Activated T-cell treated with anti-CD3 and anti-CD28 coated beads for 24 hours (primary cell): ENCODE measurements around the gene PRKCE.
A peak's percentile ranks its signal among the peaks of the same experiment; 100 is the strongest.

Source experiments
- DNase-seq: peaks from one replicate; pipeline ENCODE4 v3.0.0-alpha.2; 2020; ENCODE audit warnings: low read depth

PRKCE gene

DNA sequence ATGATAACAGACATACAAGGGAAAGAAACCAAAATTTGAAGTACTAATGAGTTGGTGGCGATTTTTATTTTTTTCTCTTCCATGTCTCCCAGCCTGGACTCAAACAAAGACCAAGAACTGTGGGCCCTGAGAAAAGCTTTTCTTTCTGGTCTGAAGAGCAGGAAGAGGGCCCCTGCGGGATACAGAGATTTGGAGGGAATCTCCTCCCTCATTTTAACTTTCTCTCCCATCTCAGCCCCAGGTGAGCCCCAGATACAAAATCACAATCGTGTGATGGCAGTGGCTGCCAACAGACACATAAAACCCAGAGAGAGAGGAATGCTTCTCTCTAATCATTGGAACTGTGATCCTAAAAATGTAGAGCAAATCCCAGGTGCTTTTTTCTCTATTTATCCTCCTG lies 19.5 kb upstream of the PRKCE start:
- DNase-seq = no peak

DNA sequence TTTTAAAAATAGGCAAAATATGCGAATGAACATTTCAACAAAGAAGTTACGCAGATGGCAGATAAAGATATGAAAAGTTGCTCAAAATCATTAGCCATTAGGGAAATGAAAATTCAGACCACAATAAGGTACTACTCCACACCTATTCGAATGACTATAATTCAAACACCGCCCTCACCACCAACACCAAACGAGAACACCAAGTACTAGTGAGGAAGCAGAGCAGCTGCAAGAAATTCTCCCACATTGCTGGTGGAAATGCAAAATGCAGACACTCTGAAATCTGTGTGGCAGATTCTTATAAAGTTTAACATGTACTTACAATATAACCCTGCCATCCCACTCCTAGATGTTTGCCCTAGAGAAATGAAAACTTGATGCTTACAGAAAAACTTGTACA lies 17.3 kb upstream of the PRKCE start:
- no peak for DNase-seq

DNA sequence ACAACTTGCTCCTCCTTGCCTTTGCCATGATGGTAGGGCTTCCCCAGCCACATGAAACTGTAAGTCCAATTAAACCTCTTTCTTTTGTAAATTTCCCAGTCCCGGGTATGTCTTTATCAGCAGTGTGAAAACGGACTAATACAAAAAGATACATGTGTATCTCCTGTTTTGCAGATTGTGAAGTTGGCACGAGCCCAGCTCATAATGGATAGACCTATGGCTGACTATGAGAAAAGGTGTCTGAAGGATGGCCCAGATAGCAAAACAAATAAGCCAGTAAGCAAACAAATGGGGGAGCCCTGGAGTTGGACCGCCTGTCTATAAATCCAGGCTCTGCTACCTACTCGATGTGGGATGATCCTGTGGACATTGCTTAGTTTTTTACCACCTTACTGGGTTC lies 15.5 kb upstream of the PRKCE start:
- DNase-seq = no peak

DNA sequence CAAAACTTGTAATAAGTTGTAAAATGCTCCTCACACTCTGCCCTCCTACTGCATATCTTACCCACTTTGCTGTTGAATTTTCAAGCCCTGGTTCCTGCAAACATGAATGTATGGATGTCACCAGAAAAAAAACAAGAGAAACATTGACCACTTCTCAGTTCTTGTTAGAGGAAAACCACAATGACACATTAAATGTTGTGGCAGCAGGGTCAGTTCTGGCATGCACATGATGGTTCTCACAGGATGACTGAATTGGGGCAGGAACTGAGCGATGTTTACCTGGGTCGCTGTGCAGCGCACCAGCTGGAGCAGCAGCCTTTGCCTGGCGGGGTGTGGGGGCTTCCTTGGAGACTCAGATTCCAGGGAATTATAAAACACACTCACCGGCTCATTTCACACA lies 14.0 kb upstream of the PRKCE start:
- no peak for DNase-seq

DNA sequence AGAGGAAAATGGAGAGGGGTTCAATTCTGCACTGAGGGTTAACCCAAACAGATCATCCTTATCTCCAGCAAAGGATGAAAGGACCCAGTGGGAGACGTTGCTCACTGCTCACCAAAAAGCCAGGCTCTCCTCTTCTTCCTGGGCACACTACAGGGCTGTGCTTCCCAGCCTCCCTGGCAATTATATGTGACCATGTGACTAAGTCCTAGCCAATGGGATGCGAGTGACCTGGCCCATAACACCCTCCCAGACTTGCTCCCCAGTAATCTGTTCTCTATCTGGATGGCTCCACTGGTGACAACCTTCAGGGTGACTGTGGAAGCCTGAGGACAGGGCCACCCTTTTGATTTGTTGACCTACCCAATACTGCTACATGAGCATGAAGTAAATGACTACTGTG lies 10.9 kb upstream of the PRKCE start:
- DNase-seq = no peak

DNA sequence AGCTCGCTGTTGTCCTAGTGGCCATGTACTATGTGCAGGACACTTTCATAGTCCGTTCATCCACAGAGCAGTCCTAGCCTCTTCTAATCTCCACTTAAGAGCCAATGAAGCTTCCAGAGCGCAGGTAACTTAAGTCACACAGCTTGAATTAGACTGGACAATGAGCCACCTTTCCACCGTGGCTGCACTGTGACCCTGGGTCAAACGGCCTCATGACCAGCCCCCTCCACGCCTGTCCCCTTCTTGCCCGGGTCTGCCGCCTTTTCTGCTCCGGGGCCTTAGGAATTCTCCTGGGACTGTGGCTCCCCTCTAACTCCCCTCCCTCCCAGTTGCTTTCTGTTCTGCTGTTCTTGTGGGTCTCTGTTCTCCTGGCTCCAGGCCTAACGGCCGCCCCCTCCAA lies 8.4 kb upstream of the PRKCE start:
- DNase-seq = no peak

DNA sequence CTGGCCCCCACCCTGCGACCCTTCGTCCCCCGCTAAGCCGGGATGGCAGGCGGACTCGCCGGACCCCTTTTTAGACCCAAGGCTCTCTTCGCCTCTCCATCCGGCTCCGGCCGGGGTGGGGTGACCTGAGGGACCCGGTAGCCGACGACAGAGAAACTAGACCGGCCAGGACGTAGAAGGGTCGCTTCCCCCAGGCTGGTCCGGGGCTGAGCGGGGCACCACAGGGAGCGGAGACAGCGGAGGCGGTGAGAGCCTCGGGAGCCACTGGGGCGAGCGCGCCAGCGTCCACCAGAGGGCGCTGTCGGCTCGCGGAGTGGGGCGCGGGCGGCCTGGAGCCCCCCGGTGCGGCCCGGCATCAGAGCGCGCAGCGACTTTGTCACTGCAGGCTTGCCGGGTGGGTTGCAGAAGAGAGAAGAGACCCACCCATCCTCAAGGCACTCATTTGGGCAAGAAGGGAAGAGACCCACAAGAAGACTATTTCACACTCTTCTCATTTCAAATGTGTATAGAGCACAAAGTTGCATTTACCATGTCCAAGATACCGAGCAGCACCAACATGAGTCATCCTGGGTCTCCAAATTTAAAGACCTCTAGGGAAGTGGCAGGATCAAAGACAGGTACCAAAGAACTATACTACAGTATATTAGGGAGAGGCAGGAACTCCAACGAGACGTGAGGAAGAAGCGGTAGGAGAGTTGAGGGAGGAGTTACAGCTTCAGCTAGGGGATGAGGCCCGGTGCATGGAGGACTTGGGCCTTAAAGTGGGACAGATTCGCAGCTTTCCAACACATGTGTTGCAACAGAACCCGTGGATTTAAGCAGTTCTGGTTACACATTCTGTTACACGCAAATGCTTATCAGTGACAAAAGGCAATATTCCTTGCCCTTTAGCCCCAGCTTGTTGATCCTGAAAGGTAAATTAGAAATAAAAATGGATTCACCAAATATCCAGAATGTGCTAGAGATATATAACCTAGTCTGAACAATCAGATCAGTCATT lies 7.6 kb upstream of the PRKCE start:
- peak; percentile 62 for DNase-seq

DNA sequence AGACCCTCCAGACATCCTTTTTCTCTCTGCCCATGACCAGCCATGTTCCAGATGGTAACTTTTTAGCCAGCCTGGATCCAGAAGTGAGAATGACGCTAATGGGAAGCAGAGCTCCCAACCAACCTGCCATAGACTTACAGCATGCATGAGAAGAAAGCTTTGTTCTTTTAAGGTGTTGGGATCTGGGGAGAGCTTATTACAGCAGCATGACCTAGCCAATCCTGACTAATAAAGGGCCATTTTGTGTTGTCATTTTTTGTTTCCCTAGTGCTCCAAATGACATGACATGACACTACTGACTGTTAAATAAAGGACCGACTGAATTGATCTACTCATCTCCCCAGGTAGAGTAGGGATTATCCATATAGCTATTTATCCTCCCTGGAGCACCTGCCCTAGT lies 5.2 kb upstream of the PRKCE start:
- no peak for DNase-seq

DNA sequence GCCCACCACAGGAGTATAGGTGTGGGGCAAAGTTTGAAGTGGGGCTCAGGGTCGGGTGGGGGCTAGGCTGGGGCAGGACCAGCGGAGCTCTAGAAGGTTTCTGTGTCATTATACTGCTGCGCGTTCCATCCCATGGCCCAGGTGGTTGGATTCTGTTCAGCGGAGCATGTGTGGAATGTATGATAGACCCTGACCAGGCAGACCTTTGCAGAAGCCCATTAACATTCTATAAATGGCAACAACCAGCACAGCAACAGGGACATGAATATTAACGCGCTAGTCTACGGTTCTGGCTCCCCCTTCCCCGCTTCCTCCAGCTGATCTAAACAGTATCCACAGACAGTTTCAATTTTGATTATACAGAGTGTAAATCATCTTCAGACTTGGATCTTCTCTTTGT lies 4.1 kb upstream of the PRKCE start:
- DNase-seq = no peak

DNA sequence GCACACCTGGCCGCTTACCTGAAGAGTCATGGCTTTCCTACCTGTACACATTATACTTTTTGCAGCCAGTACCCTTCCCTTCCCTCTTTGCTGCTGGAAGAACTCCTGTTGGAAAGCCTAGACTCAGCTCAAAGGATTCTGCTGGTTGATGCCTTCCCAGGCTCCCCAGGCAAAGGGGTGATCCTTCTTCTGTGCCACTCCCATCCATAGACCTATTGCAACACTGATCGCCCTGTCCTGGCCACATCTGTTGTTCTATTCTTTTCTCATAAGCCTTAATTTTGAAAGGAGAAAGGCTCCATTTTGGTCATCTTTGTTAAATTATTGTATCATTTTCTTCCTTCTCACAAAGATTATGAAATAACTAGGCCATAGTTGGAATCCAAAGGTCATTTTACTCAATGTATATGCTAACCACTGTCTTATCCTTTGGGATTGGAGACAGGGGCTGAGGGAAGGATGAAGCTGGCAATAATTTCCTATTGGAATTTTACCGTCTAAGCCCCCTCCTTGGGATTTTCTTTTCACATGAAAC lies 3.4 kb upstream of the PRKCE start:
- no peak for DNase-seq

DNA sequence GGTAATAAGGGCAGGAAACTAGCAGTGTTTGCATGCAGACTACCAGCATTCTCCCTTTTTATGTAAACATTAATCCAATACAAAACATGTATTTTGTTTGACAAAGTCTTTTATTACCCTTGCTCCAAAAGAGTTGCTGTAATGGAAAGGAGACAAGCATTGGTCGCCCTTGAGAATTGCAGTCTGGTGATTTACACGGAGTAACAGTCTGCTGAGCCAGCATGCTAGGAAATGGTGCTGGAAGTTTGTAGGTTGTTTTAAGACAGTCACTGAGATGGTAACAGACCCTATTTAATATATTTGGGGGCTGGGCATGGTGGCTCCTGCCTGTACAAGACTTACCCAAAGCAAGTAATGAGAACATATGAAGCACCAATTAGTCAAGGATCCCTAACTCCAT lies 2.8 kb upstream of the PRKCE start:
- DNase-seq = no peak

DNA sequence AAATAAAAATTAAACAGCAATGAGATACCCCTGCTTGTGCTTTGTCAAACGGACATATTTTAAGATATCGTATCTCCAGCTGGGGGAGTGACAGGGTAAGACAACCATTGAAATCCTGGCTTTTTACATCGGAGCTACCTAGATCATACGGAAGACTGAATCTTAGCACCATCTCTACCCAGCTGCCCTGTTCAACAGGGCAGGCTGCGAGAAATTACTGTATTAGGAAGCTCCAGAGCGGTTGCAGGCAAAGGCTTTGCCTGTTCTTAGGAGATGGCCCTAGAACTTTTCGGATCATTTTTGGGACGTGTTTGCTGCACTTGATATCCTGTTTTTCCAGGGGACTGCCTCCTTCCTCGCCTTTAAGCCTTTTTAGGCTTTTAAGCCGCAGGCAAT lies 2.0 kb upstream of the PRKCE start:
- DNase-seq = no peak

DNA sequence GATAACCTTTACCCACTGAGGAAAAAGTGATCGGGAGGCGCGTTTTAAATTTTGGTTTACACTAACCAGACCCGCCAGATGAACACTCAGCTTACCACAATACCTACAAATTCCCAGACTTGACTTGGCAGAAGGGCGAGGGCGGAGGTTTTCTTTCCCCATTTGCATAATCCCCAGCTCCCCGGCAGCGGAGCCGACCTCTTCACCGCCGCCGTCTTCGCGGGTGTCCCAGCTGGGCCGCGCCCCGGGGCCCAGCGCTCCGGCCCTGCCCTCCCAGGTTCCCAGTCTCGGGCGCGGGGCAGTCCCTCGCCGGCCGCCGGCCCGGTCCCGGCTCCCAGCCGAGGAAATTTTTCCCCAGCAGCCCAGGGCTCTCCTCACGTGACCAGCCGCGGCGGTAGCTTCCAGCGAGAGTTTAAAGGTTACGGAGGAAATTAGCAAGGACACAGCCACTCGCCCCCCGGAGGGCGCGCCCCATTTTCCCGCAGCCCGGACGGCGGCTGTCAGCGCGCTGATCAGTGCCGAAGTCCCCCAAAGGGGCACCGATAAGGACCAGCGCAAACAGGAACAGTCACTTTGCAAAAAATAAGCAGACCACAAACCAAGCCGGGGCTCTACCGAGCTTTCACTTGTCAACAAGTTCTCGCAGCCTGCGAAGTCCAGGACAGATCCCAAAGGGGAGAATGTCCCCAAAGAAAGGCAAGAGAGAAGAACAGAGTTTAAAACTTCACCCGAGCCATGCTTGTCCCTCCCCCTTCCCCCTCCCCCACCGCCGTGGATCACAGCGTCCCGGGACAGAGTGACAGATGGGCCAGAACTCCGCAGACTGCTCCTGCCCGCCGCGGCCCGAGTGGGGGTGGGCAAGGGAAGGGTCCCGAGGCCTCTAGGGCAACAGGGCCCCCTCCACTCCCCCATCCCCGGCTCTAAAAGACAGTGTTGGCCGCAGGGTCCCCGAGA lies 1.3 kb upstream of the PRKCE start:
- peak; percentile 44 for DNase-seq

DNA sequence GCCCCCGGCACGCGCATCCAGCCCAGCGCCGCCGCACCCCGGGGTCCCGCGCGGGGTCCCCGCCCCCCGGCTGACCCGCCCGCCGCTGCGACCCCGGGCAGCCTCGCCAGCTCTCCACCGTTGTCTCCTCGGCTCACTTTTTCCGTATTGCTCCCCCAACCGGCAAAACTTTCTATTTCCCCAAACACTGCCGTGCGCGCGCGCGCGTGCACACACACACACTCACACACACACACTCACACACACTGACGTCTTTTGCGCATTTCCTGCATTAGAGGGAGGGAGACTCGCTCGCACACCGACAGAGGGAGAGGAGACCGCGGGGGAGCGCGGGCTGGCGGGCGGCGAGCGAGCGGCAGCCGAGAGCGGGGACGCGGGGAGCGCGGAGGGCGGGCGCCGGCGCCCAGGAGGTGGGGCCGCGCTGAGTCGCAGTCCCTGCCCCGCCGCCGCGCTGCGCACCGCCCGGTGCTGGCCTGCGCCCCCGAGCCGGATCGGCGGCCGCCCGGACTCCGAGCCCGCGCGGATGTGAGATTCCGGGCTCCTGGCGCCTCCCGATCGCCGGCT lies 542 bp upstream of the PRKCE start:
- peak; percentile 87 for DNase-seq

DNA sequence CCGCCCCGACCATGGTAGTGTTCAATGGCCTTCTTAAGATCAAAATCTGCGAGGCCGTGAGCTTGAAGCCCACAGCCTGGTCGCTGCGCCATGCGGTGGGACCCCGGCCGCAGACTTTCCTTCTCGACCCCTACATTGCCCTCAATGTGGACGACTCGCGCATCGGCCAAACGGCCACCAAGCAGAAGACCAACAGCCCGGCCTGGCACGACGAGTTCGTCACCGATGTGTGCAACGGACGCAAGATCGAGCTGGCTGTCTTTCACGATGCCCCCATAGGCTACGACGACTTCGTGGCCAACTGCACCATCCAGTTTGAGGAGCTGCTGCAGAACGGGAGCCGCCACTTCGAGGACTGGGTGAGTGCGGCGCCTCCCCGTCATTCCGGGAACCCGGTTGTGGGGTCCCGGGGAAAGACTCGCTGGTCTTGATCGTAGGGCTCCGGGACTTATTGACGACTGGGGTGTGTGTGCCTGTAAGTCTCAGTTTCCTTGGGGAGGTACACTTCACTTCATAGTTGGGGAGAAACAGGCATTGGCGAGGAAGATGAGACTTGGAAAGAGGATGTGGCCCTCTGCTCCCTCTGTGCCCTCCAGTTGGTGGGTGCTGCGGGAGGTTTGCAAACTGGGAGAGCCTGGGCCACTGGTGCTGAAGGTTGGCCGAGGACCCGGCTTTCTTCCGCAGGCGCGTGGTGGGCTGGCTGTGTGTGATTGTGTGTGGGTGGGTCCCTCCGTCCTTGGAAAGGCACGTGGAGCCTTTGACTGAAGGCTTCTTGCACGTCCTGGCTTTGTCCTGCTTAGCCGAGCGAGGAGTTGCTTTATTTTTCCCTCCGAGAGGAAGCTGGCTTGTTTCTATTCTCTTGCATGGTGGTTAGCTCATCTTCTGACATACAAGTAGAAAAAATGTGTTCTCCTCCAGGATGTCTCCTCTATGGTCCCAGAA lies 886 bp downstream of the PRKCE start:
- DNase-seq = no peak

DNA sequence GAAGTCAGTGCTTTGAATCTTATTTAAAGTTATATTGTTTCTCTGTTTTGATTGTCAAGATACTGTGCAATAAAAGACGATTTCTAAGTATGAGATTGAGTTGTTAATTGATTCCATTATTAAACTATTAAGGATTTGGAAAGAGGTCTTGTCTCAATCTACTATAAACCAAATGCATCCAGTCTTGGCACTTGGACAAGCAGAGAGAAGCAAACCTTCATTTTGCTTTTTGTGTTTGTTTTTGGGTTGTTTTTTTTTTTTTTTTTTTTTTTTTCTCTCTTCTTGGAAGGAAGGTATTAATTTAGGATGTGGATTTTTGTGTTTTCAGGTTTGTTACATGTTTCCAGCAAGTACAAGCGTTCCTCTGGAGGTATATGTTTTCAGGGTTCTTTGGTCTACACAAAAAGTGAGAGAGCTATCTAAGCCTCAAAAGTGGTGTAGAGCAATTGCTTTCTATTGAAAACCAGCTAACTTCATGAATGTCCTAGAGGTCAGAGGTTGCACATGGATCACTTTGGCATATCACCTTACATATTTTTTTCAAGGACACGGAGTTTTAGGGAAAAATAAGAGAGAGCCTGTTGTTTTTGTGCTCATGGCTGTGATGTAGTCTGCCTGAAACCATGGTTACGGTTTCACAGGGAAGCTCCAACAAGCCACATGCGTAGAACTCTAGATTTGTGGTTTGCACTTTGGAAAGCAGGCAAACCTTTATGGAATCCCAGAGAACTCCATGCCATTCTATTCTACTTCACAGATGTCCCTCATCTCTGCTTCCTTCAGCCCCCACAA lies 1.8 kb downstream of the PRKCE start:
- DNase-seq = no peak

DNA sequence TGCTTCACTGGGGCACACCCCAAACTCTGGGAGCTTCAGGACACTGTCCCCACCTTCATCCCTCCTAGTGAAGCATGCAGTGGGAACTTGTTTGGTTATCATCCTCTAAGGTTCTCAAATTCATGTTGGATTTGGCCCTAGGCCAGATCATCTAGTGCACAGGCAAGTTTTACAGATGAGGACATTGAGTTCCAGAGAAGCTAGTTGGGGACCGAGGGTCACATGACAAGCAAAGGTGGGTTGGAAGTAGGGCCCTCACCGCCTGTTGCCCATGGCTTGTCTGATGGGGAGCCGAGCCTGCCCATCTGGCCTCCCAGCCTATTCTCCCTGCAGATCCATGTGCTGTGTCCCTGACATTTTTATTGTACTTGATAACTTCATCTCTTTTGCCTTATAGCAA lies 2.8 kb downstream of the PRKCE start:
- DNase-seq = no peak

DNA sequence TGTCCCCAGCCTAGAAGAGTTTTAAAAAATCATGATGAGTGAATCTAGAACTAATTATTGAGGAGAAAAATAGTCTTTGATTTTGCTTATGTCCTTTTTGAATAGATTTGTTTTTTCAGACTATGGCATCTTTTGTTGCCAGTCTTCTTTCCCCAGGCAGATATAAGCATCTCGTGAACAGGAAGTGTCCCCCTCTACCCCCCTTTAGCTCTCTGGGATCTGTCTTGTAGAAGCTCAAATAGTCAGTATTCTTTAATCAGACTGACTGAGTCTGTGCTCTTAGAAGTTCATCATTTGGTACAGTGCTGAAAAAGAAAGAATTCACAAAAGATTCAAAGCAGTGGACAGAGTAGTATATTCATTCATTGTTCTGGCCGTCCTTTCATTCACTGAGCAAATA lies 10.4 kb downstream of the PRKCE start:
- DNase-seq = no peak

DNA sequence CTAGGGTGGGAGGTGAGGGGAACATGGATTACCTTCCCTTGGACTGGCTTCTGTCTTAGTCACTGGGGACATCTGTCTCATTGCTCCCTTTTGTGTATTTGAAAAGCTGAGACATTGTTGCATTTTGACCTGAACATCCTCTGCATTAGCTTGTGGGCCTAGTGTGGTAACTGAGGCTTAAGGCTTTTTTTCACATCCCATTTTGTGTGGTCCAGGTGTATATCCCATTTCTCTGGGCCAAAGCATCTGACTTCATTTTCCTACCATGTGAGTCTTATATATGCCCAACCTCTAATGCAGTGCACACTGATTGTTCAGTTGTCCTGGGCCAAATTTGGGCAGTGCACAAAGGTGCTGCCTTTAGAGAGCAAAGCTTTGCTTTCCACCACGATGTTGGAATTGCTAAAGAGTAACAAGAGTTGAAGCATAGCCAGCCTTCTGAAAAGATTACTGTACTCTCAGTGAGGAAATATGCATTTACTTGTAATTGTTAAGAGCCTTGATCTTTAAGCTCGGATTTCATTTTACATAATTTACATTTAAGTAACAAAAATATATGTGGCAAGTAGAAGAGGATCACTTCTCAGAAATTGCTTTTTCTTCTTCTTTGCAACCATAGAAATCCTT lies 13.3 kb downstream of the PRKCE start:
- no peak for DNase-seq

DNA sequence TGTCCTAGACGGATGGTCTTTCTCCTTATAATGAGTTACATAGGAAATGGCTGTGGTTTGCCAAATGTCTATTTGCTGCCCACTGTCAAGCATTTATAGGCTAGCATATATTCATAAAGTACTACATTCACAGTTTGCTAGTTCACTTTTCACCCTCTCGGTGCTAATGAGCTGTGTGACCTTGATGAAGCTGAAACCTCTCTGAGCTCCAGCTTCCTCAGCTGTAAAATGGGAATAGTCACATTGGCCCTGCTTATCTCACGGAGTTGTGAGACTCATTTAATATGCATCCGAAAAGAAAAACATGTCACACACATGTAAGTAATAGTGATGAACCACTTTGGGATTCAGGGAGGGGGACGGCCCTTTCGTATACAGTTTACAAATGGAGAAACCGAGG lies 17.0 kb downstream of the PRKCE start:
- no peak for DNase-seq
